ENCODE data around the gene HOXD3. TPM values are rescaled to one million over a fixed set of nuclear protein-coding genes. Genes with fewer than 3 reads are reported as not detected.

HOXD3 gene
- total RNA-seq, 1 donor from 2014 or later, result 25.4 TPM

GRCh38 chr2:176165370-176166050, 8.4 kb downstream of the HOXD3 start:
- Mint-ChIP-seq H3K27ac (peak overlapping the region; percentile 89), H3K4me1 (ENCODE audit: unreplicated experiment) (peaks cover 53% of the 10 kb centered on the region), H3K4me3 (peak overlapping the region; percentile 87), H3K36me3 (peaks cover 18% of the 10 kb centered on the region), H3K27me3 (peaks cover 90% of the 10 kb centered on the region), H3K9me3 (no peaks in the 10 kb centered on the region)
- no peak for DNase-seq (ENCODE audit: extremely low spot score, unreplicated experiment)
- TF ChIP-seq CTCF (conservative IDR thresholded peaks at IDR 0.05), result no peak

GRCh38 chr2:176166272-176166671, 9.2 kb downstream of the HOXD3 start:
- TF ChIP-seq CTCF (conservative IDR thresholded peaks at IDR 0.05), result no peak
- peaks cover 90% of the 10 kb centered on the region for H3K27me3 Mint-ChIP-seq
- no peak for DNase-seq (ENCODE audit: extremely low spot score, unreplicated experiment)
- H3K4me3 Mint-ChIP-seq, result peak overlapping the region; percentile 87
- no peaks in the 10 kb centered on the region for H3K9me3 Mint-ChIP-seq
- peaks cover 19% of the 10 kb centered on the region for H3K36me3 Mint-ChIP-seq
- H3K27ac Mint-ChIP-seq, result peak overlapping the region; percentile 89
- peaks cover 51% of the 10 kb centered on the region for H3K4me1 Mint-ChIP-seq (ENCODE audit: unreplicated experiment)

DNA sequence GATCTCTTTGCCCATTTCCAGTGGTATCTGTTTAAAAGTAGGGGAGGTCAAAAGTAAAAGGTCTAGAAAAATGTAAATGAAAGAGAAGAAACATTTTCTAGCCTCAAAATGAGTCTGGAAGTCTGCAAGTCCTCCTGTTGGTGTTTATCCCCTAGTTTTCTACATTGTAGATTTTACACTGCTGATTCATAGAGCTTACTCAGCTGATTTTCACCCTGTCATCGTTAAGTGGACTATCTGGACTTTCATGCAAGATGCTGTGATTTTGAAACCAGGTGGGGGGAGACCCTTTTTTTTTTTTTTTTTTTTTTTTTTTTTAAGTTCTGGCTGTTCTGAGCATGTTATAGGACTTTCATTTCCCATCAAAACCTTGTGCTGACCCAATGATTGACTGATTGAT, 10.3 kb downstream of the HOXD3 start:
- TF ChIP-seq CTCF (conservative IDR thresholded peaks at IDR 0.05), result no peak
- Mint-ChIP-seq H3K4me3 (no peak overlapping the region), H3K27ac (no peak overlapping the region), H3K9me3 (no peaks in the 10 kb centered on the region), H3K36me3 (peaks cover 20% of the 10 kb centered on the region), H3K4me1 (ENCODE audit: unreplicated experiment) (peaks cover 45% of the 10 kb centered on the region), H3K27me3 (peaks cover 89% of the 10 kb centered on the region)
- no peak for DNase-seq (ENCODE audit: extremely low spot score, unreplicated experiment)

- no peaks in the 10 kb centered on the region for H3K9me3 Mint-ChIP-seq
- no peak overlapping the region for H3K4me3 Mint-ChIP-seq
- no peak for TF ChIP-seq CTCF (conservative IDR thresholded peaks at IDR 0.05)
- no peak overlapping the region for H3K27ac Mint-ChIP-seq
- H3K4me1 Mint-ChIP-seq (ENCODE audit: unreplicated experiment), result peaks cover 40% of the 10 kb centered on the region
- H3K36me3 Mint-ChIP-seq, result peaks cover 24% of the 10 kb centered on the region
- no peak for DNase-seq (ENCODE audit: extremely low spot score, unreplicated experiment)
- H3K27me3 Mint-ChIP-seq, result peaks cover 90% of the 10 kb centered on the region
Observed at GRCh38 chr2:176169181-176169580, 12.1 kb downstream of the HOXD3 start.

- peak overlapping the region; percentile 24 for H3K4me3 Mint-ChIP-seq
- no peaks in the 10 kb centered on the region for H3K9me3 Mint-ChIP-seq
Observed at GRCh38 chr2:176169711-176170110, 12.6 kb downstream of the HOXD3 start.

More at GRCh38 chr2:176169711-176170110, 12.6 kb downstream of the HOXD3 start:
- peaks cover 90% of the 10 kb centered on the region for H3K27me3 Mint-ChIP-seq
- DNase-seq (ENCODE audit: extremely low spot score, unreplicated experiment), result no peak
- peaks cover 38% of the 10 kb centered on the region for H3K4me1 Mint-ChIP-seq (ENCODE audit: unreplicated experiment)
- TF ChIP-seq CTCF (conservative IDR thresholded peaks at IDR 0.05), result no peak
- peak overlapping the region; percentile 6 for H3K27ac Mint-ChIP-seq
- peaks cover 24% of the 10 kb centered on the region for H3K36me3 Mint-ChIP-seq
